WI38 (cell line): ENCODE results near the gene CHD1.

Experiments
- H3K4me3 ChIP-seq: 2 replicates; pipeline ENCODE4 v1.5.1; 2011; ENCODE audit warnings: low read depth, mild to moderate bottlenecking, control low read depth, low read length
- CTCF ChIP-seq: IDR thresholded peaks from 2 replicates; pipeline ENCODE4 v1.5.1; 2012; ENCODE audit warnings: low read depth, mild to moderate bottlenecking, control low read depth, low read length

CHD1 gene

DNA sequence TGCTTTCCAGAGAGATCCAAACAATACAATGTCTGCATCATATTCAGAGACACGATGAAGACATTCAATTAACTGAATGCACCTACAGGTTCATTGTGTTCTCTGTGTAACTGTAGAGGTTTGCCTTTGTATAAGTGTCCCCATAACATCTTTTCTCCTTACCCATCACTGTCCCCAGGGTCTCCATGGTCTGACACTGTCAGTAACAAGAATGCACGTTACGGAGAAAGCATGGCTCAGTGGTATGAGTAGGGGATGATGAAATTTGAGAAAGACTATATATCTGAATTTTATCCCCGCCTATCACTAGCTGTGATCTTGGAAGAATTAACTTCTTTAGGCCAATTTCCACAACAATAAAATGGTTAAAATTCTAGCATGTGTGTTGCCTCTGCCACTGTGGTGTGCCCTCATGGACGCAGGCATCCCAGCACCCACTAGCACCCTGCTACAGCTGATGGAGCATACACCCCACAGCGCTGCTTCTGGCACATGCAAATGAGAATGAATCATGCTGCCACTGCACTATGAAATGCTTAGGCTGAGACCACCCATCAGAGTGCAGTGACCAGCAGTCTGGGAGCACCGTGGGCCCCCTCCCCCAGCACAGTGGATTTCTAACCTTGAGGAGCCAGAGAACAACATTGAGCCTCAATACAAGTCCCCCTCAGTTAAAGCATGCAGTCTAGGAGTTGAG, 101.1 kb downstream of the CHD1 start:
- H3K4me3 ChIP-seq, result no peak overlapping the region
- TF ChIP-seq CTCF, result no peak

DNA sequence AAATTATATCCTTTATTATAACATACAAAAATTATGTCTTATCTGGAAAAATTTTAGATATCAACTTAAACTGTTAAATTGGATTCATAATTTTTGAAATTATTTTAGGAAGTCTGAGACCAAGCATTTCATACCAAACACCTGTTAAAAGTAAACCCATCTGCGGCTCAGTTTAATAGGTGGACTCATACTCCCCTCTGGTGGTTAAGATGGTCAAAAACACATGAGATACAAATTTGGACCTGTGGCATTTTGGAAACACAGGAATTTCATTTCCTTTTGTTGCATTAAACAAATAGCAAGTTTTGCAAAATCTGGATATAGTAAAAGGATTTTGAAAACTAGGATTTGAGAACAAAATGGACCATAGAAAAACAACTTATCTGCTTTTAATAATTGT, 101.6 kb downstream of the CHD1 start:
- TF ChIP-seq CTCF, result peak; percentile 27; the same call in 1 of the 2 replicates
- H3K4me3 ChIP-seq, result no peak overlapping the region

GRCh38 chr5:98825582-98826375, 103.0 kb downstream of the CHD1 start:
- no peak overlapping the region for H3K4me3 ChIP-seq
- TF ChIP-seq CTCF, result no peak

GRCh38 chr5:98816582-98817222, 112.1 kb downstream of the CHD1 start:
- no peak for TF ChIP-seq CTCF
- H3K4me3 ChIP-seq, result no peak overlapping the region

- no peak overlapping the region for H3K4me3 ChIP-seq
- no peak for TF ChIP-seq CTCF
Measured at GRCh38 chr5:98813755-98814154, 115.1 kb downstream of the CHD1 start.

- TF ChIP-seq CTCF, result no peak
- H3K4me3 ChIP-seq, result no peak overlapping the region
Measured at GRCh38 chr5:98810206-98810605, 118.6 kb downstream of the CHD1 start.

- TF ChIP-seq CTCF, result no peak
Measured at GRCh38 chr5:98807806-98808205, 121.0 kb downstream of the CHD1 start.

More at GRCh38 chr5:98807806-98808205, 121.0 kb downstream of the CHD1 start:
- no peak overlapping the region for H3K4me3 ChIP-seq
